ENCODE results near the gene COX6A1. TPM values are rescaled to one million over a fixed set of nuclear protein-coding genes. Genes with fewer than 3 reads are reported as not detected.

COX6A1 gene
- total RNA-seq, 1 donor from 2014 or later: 230 TPM

DNA sequence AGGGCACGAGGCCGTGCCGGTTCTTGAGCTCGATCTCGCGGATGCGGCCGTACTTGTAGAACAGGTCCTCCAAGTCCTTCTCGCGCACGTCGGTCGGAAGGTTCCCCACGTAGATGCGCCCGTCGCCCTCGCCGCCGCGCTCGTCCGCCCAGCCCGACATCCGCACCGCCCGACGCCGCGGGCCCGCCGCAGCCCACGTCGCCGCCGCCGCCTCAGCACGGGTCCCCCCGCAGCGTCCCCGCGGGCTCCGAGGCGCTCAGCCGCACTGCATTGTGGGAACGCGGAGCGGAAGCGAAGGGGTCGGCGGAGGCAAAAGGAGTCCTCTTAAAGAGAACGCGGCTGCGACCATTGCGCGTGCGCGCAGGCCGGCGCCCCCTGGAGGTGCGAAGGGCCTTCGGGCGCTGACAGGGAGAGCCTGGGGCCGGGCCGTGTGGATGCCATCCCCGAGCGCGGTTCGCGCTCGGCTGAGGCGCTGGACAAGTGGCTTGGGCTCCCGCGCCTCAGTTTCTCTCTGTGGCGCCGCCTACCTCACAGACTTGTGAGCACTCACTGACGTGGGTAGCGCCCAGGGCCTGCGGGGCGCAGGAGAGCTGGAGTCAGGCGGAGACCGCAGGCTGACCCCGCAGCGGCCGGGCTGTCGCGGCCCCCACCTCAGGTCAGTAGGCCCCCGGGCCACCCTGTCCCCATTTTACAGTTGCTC lies 31.7 kb downstream of the COX6A1 start, which contains the start of gene SRSF9:
TSS of gene SRSF9 (minus strand) at position 299 of the 700 bp plus-strand sequence. CDS start at position 160, 139 bp downstream.
- Mint-ChIP-seq H3K9me3 (no peaks in the 10 kb centered on the region), H3K27me3 (ENCODE audit: low read depth) (no peaks in the 10 kb centered on the region), H3K4me3 (peak within 1 kb of the TSS; percentile 87), H3K27ac (peak within 1 kb of the TSS; percentile 98), H3K4me1 (peaks cover 43% of the 10 kb centered on the region), H3K36me3 (peaks cover 12% of the 10 kb centered on the region)
- peak; percentile 94 to 98 for DNase-seq (ENCODE audit: low spot score in 2 of 2, unreplicated experiment in 2 of 2)
- TF ChIP-seq, protein P1, sequence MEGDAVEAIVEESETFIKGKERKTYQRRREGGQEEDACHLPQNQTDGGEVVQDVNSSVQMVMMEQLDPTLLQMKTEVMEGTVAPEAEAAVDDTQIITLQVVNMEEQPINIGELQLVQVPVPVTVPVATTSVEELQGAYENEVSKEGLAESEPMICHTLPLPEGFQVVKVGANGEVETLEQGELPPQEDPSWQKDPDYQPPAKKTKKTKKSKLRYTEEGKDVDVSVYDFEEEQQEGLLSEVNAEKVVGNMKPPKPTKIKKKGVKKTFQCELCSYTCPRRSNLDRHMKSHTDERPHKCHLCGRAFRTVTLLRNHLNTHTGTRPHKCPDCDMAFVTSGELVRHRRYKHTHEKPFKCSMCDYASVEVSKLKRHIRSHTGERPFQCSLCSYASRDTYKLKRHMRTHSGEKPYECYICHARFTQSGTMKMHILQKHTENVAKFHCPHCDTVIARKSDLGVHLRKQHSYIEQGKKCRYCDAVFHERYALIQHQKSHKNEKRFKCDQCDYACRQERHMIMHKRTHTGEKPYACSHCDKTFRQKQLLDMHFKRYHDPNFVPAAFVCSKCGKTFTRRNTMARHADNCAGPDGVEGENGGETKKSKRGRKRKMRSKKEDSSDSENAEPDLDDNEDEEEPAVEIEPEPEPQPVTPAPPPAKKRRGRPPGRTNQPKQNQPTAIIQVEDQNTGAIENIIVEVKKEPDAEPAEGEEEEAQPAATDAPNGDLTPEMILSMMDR (IDR thresholded peaks at IDR 0.05; ENCODE audit: unreplicated experiment): peak; percentile 83

DNA sequence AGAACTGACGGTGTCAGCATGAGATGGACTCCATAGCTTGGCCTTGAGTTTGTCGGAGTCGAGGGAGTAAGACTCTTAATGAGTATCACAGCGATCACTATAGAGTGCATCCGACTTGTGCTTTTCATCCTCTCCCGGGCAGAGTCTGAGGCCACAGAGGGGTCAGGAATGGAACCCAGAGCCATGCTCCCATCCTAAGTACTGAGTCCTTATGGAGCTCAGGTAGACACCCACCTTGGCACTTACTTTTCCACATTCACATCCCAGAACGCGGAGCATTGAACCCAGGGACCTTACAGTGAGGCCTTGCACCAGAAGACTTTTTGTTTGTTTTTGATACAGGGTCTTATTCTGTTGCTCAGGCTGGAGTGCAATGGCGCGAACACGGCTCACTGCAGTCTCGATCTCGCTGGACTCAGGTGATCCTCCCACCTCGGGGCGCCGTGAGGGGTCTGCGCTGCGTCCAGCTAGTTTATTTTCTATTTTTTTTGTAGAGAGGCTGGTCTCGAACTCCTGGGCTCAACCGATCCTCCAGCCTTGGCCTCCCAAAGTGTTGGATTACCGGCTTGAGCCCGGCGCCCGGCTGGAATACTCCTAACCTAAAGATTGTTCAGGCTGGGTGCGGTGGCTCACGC lies 32.4 kb downstream of the COX6A1 start:
- Mint-ChIP-seq H3K36me3 (peaks cover 8% of the 10 kb centered on the region), H3K27me3 (ENCODE audit: low read depth) (no peaks in the 10 kb centered on the region), H3K27ac (peak overlapping the region; percentile 98), H3K4me1 (peaks cover 48% of the 10 kb centered on the region), H3K4me3 (peak overlapping the region; percentile 87), H3K9me3 (no peaks in the 10 kb centered on the region)
- DNase-seq (ENCODE audit: low spot score in 2 of 2, unreplicated experiment in 2 of 2): no peak
- TF ChIP-seq, protein P1 (IDR thresholded peaks at IDR 0.05; ENCODE audit: unreplicated experiment): no peak

GRCh38 chr12:120472521-120472920 lies 34.6 kb downstream of the COX6A1 start:
- H3K36me3 Mint-ChIP-seq: peaks cover under 1% of the 10 kb centered on the region
- H3K27ac Mint-ChIP-seq: peak overlapping the region; percentile 78
- H3K4me3 Mint-ChIP-seq: no peak overlapping the region
- H3K9me3 Mint-ChIP-seq: no peaks in the 10 kb centered on the region
- TF ChIP-seq, protein P1 (IDR thresholded peaks at IDR 0.05; ENCODE audit: unreplicated experiment): no peak
- no peaks in the 10 kb centered on the region for H3K27me3 Mint-ChIP-seq (ENCODE audit: low read depth)
- DNase-seq (ENCODE audit: low spot score in 2 of 2, unreplicated experiment in 2 of 2): no peak
- H3K4me1 Mint-ChIP-seq: peaks cover 50% of the 10 kb centered on the region

DNA sequence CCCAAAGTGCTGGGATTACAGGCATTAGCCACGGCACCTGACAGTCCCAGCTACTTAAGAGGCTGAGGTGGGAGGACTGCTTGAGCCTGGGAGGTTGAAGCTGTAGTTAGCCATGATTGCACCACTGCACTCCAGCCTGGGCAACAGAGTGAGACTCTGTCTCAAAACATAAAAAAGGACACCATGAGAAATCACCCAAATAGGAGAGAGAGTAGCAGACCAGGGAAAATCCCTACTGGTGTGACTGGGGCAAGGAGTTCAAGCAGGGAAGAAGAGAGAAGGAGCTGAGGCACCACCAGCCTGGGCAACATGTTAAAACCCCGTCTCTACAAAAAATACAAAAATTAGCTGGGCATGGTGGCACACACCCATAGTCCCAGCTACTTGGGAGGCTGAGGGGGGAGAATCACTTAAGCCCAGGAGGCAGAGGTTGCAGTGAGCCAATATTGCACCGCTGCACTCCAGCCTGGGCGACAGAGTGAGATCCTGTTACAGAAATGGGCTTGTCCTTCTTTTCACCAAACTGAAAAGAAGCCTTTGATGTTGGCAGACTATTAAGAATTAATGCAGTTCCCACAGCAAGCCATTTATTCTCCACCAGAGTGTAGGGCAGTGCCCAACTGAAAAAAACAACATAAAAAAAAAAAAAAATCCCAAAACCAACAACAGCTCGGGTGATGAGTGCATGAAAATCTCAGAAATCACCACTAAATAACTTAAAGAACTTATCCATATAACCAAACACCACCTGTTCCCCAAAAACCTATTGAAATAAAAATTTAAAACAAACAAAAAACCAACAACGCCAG lies 36.1 kb downstream of the COX6A1 start:
- TF ChIP-seq, protein P1 (IDR thresholded peaks at IDR 0.05; ENCODE audit: unreplicated experiment): no peak
- no peaks in the 10 kb centered on the region for H3K27me3 Mint-ChIP-seq (ENCODE audit: low read depth)
- no peaks in the 10 kb centered on the region for H3K9me3 Mint-ChIP-seq
- peak overlapping the region; percentile 89 for H3K27ac Mint-ChIP-seq
- no peak overlapping the region for H3K4me3 Mint-ChIP-seq
- no peaks in the 10 kb centered on the region for H3K36me3 Mint-ChIP-seq
- no peak for DNase-seq (ENCODE audit: low spot score in 2 of 2, unreplicated experiment in 2 of 2)
- H3K4me1 Mint-ChIP-seq: peaks cover 41% of the 10 kb centered on the region

- TF ChIP-seq, protein P1 (IDR thresholded peaks at IDR 0.05; ENCODE audit: unreplicated experiment): no peak
- peak overlapping the region; percentile 89 for H3K27ac Mint-ChIP-seq
- H3K9me3 Mint-ChIP-seq: no peaks in the 10 kb centered on the region
- no peaks in the 10 kb centered on the region for H3K27me3 Mint-ChIP-seq (ENCODE audit: low read depth)
- no peaks in the 10 kb centered on the region for H3K36me3 Mint-ChIP-seq
- no peak overlapping the region for H3K4me3 Mint-ChIP-seq
- H3K4me1 Mint-ChIP-seq: peaks cover 41% of the 10 kb centered on the region
- DNase-seq (ENCODE audit: low spot score in 2 of 2, unreplicated experiment in 2 of 2): peak in 1 of 2 experiments; percentile 41
Observed at GRCh38 chr12:120474616-120474960, 36.7 kb downstream of the COX6A1 start.

All from mesothelial cell of epicardium (in vitro differentiated cells).